ENCODE results near the gene PI4K2A.

- TF ChIP-seq CTCF (IDR thresholded peaks at IDR 0.05) (no peak), EZH2 (IDR thresholded peaks at IDR 0.05; ENCODE audit: borderline replicate concordance, insufficient read depth, low read depth, low read length, poor library complexity, severe bottlenecking) (no peak)
Observed at GRCh38 chr10:97596101-97597082, 44.1 kb upstream of the PI4K2A start.

All from B cell (primary cell).